NT2/D1 (cell line): ENCODE data around the gene APOB.
"Not testable (repeated sequence)": the region's sequence is repeated elsewhere in the genome, so short reads cannot be mapped to it uniquely, and the experiment has no call there.

Source experiments
- DNase-seq: peaks from one replicate; pipeline ENCODE4 v3.0.0-alpha.2; 2011; ENCODE audit warnings: low read depth, low spot score
- H3K27me3 ChIP-seq: 2 replicates; pipeline ENCODE4 v1.6.0; 2011; ENCODE audit warnings: mild to moderate bottlenecking; ENCODE audit not compliant: insufficient read length, insufficient read depth
- H3K36me3 ChIP-seq: 2 replicates; pipeline ENCODE4 v1.6.1; 2011; ENCODE audit warnings: mild to moderate bottlenecking, low read length, mixed read lengths; ENCODE audit not compliant: insufficient read depth, insufficient read length
- H3K4me1 ChIP-seq: 2 replicates; pipeline ENCODE4 v1.5.1; 2011; ENCODE audit not compliant: insufficient read depth, insufficient read length
- H3K4me3 ChIP-seq: 2 replicates; pipeline ENCODE4 v1.5.1; 2011; ENCODE audit warnings: low read depth; ENCODE audit not compliant: insufficient read length
- H3K9ac ChIP-seq: 2 replicates; pipeline ENCODE4 v1.6.0; 2011; ENCODE audit warnings: low read depth; ENCODE audit not compliant: insufficient read length
- H3K9me3 ChIP-seq: 2 replicates; pipeline ENCODE4 v1.5.1; 2011; ENCODE audit warnings: mild to moderate bottlenecking, low read length; ENCODE audit not compliant: insufficient read depth
- SUZ12 ChIP-seq: IDR thresholded peaks from 2 replicates; pipeline ENCODE4 v1.6.1; 2011; ENCODE audit not compliant: insufficient read length, insufficient read depth; ENCODE audit errors: extremely low read depth
- YY1 ChIP-seq: IDR thresholded peaks from 2 replicates; pipeline ENCODE4 v1.6.1; 2011; ENCODE audit not compliant: insufficient read length, insufficient read depth
- ZNF274 ChIP-seq: IDR thresholded peaks from 2 replicates; pipeline ENCODE4 v1.6.1; 2011; ENCODE audit warnings: mild to moderate bottlenecking, low read depth, low read length

The APOB gene

DNA sequence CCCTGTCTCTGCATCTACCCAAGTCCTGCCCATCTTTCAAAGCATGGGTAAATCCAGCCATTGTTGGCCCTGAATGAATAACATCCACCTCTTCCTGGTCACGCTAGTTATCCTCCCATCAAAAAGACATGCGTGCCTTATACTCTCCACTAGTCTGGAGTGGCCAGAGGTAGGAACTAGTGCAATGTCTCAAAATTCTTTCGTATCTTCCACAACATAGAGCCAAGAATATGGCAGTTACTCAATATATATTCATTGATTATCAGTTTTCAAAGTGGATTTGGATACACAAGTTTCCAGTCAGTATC, 8.9 kb downstream of the APOB start:
- DNase-seq: no peak
- no peaks in the 10 kb centered on the region for H3K36me3 ChIP-seq
- no peak overlapping the region for H3K9ac ChIP-seq
- no peaks in the 10 kb centered on the region for H3K9me3 ChIP-seq
- TF ChIP-seq YY1: no peak
- no peak for TF ChIP-seq ZNF274
- TF ChIP-seq SUZ12: no peak
- H3K27me3 ChIP-seq: no peaks in the 10 kb centered on the region
- H3K4me3 ChIP-seq: no peak overlapping the region
- no peaks in the 10 kb centered on the region for H3K4me1 ChIP-seq

DNA sequence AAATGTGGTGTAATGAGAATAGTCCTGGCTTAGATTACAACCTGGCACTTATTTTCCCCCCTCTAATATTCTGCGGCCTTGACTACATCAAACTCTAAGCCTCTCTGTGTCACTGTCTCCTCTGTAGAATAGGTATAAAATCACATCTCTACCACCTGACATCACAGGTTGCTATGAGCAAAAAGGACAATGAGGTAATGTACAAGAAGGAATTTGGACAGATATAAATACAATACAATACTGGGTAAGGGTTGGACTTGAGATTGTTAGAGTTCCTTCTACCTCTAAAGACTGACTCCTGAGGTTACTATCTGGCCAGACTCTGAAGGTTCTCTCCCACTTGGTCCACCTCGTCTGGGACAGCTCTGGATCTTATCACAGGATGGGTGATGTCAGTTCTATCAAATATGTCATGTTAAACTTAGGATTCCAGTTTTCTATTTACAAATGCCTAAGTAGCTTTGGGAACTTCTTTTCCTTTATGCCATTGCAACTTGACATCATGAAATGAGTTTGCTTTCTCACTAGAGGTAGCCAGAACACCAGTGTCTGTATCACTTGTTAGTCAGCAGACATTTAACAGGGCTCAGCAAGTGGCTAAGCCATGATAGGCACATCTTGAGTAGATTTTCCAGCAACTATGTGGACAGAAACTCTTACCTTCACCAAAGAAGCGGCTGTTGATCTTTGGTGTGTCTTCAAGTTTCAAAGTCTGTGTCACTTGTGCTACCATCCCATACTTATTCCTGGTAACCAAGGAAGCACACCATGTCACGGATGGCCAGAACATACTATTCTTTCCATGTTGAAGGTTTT, 9.5 kb downstream of the APOB start:
- no peak overlapping the region for H3K9ac ChIP-seq
- no peaks in the 10 kb centered on the region for H3K27me3 ChIP-seq
- no peak for DNase-seq
- TF ChIP-seq ZNF274 (no peak), SUZ12 (no peak), YY1 (no peak)
- H3K9me3 ChIP-seq: no peaks in the 10 kb centered on the region
- no peaks in the 10 kb centered on the region for H3K36me3 ChIP-seq
- H3K4me3 ChIP-seq: no peak overlapping the region
- no peaks in the 10 kb centered on the region for H3K4me1 ChIP-seq

DNA sequence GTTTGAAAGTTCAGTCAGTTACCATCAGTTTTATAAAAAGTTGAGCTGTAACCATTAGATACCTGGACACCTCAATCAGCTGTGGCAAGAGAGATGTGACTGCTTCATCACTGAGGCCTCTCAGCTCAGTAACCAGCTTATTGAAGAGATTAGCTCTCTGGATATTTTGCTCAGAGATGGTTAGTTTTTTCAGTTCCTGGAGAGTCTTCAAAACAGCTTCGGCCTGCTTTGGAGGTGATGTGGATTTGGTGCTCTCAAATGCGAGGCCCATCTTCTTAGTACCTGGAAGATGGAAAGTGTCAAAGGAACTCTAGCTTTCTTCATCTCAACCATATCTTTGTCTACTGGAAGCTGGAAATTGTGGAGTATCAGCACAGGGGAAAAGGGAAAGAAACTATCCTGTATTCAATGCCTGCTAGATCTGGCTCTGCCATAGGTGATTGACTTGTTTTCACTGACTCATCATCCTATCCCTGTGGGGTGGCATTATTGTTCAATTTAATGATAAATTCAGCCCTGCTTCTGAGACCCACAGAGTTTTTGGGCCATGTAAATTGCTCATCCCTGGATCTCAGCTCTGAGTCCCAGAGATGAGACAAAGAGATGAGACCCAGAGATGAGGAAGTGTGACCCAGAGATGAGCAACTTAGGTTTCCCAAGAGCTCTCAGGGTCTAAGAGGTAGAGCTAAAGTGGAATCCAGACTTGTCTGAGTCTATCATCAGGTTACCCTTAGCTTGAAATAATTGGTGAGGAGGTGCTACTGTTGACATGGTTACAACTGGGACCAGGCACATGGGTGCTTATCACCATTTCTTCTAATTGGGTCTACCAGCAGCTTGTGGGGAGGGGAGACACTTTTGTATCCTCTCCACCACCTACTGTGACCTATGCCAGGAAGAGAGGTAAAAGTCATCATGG, 10.4 kb downstream of the APOB start:
- no peak for DNase-seq
- H3K36me3 ChIP-seq: no peaks in the 10 kb centered on the region
- no peak overlapping the region for H3K4me3 ChIP-seq
- no peak overlapping the region for H3K9ac ChIP-seq
- H3K9me3 ChIP-seq: no peaks in the 10 kb centered on the region
- TF ChIP-seq ZNF274: no peak
- no peak for TF ChIP-seq YY1
- TF ChIP-seq SUZ12: no peak
- no peaks in the 10 kb centered on the region for H3K4me1 ChIP-seq
- H3K27me3 ChIP-seq: no peaks in the 10 kb centered on the region

DNA sequence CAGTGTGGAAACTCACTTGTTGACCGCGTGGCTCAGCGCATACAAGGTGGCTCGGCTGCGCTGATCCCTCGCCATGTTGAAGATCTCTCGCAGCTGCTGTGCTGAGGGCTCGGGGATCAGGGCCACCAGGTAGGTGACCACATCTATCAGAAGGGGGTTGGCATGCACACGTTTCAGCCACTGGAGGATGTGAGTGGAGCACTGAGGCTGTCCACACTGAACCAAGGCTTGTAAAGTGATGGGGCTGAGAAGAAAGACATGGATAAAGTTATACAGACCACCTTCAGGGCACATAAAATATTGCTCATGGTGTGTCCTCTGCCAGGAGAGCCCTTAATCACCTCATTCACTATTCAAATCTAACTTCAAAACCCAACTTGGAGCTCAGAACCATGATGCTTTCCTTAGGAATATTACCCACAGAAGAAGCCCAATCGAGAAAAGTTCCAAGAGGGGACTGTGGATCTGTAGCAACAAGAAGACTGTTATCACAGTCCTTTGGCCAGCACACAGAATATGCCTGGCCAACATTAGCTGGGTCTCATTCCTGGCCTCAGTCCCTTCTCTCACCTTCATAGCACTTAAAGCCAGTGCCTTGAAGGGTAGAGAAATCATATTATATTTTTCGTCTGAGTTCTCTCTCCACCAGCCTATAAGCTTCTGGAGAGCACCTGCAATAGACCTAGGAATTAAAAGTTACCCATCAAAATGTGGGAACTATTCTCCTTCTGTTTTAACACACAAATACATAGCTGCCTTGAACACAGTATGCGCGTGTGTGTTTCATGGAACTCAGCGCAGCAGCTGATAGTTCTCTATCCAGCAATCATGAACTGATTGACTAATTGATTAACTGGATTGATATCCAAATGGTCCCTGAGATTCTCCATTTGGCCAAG, 11.3 kb downstream of the APOB start:
- H3K4me3 ChIP-seq: no peak overlapping the region
- H3K4me1 ChIP-seq: no peaks in the 10 kb centered on the region
- no peak for DNase-seq
- H3K27me3 ChIP-seq: no peaks in the 10 kb centered on the region
- no peak for TF ChIP-seq SUZ12
- no peak for TF ChIP-seq YY1
- TF ChIP-seq ZNF274: no peak
- no peaks in the 10 kb centered on the region for H3K36me3 ChIP-seq
- H3K9ac ChIP-seq: no peak overlapping the region
- no peaks in the 10 kb centered on the region for H3K9me3 ChIP-seq

DNA sequence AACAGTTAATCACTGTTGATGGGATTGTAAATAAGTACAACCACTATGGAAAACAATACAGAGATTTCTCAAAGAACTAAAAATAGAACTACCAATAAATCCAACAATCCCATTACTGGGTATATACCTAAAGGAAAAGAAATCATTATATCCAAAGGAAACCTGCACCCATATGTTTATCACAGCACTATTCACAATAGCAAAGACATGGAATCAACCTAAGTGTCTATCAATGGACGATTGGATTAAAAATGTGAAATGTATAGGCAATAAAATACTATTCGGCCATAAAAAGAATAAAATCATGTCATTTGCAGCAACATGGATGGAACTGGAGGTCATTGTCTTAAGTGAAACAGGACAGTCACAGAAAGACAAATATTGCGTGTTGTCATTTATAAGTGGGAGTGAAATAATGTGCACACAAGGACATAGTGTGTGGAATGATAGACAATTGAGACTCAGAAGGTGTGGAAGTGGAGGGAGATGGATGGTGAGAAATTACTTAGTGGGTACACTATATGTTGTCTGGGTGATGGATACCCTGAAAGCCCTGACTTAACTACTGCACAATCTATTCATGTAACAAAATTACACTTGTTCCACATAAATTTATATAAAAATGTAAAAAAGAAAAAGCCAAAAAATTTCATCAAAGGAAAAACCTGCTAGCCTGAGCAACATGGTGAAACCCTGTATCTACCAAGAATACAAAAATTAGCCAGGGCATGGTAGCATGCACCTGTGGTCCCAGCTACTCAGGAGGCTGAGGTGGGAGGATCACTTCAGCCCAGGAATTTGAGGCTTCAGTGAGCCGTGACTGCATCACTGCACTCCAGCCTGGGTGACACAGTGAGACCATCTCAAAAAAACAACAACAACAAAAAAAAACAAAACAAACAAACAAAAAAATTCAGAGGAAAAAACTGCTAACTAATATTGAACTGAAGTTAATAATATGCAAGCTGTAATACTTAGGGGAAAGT, 12.6 kb downstream of the APOB start:
- H3K27me3 ChIP-seq: no peaks in the 10 kb centered on the region
- DNase-seq: no peak
- H3K4me3 ChIP-seq: no peak overlapping the region
- TF ChIP-seq ZNF274 (no peak), SUZ12 (no peak), YY1 (no peak)
- H3K36me3 ChIP-seq: no peaks in the 10 kb centered on the region
- no peaks in the 10 kb centered on the region for H3K4me1 ChIP-seq
- no peak overlapping the region for H3K9ac ChIP-seq
- no peaks in the 10 kb centered on the region for H3K9me3 ChIP-seq

DNA sequence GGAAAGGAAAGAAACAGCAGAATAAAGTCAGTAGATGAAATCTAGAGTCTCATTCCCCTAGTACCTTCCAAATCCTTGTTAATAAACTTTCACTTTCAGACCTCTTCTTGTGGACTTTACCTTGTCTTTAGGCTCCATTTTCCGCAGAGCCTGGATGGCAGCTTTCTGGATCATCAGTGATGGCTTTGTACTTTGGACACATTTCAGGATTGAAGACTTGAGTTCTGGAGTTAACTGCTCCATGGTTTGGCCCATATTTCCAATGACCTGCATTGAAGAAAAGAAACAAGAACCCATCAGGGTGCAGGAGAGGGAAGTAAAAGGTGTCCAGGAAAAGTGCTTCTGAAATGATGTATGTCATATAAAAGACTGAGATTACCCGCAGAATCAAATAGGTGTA, 14.4 kb downstream of the APOB start:
- TF ChIP-seq YY1 (no peak), SUZ12 (no peak), ZNF274 (no peak)
- no peaks in the 10 kb centered on the region for H3K36me3 ChIP-seq
- H3K27me3 ChIP-seq: no peaks in the 10 kb centered on the region
- no peaks in the 10 kb centered on the region for H3K9me3 ChIP-seq
- H3K4me1 ChIP-seq: no peaks in the 10 kb centered on the region
- DNase-seq: no peak
- H3K9ac ChIP-seq: no peak overlapping the region
- no peak overlapping the region for H3K4me3 ChIP-seq

DNA sequence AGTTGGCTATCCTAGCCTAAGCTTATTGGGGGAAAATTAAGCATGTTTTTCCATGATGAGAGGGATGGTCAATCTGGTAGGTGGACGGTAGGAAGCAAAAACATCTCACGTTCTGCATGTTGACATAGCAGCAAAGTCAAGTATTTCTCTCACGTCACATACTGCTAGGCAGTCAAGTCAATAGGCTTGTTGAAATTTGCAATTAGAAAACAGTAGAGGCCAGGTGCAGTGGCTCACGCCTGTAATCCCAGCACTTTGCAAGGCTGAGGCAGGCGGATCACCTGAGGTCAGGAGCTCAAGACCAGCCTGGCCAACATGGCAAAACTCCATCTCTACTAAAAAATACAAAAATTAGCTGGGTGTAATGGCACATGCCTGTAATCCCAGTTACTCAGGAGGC, 14.9 kb downstream of the APOB start:
- H3K36me3 ChIP-seq, H3K9ac ChIP-seq, H3K4me1 ChIP-seq, DNase-seq, H3K27me3 ChIP-seq, H3K9me3 ChIP-seq, H3K4me3 ChIP-seq: not testable (repeated sequence)
